GM10266 (cell line): ENCODE measurements around the gene STOM.

Experiments used
- DNase-seq: peaks from one replicate; pipeline ENCODE4 v3.0.0; 2012; ENCODE audit errors: extremely low spot score
- CTCF ChIP-seq: IDR thresholded peaks from 2 replicates; pipeline ENCODE4 v1.5.1; 2012; ENCODE audit warnings: mild to moderate bottlenecking, low read depth; ENCODE audit not compliant: control insufficient read depth, insufficient read depth; ENCODE audit errors: missing control alignments

STOM gene

GRCh38 chr9:121300283-121301119 is 69.5 kb downstream of the STOM start:
- TF ChIP-seq CTCF, result no peak

GRCh38 chr9:121299467-121300282 is 70.4 kb downstream of the STOM start:
- peak; percentile 60 for DNase-seq
- peak; percentile 17 for TF ChIP-seq CTCF

More at GRCh38 chr9:121300283-121301119, 69.5 kb downstream of the STOM start:
- DNase-seq, result no peak

GRCh38 chr9:121298689-121299466 is 71.2 kb downstream of the STOM start:
- DNase-seq, result no peak
- TF ChIP-seq CTCF, result no peak

GRCh38 chr9:121298016-121298538 is 72.0 kb downstream of the STOM start:
- no peak for DNase-seq
- no peak for TF ChIP-seq CTCF

GRCh38 chr9:121297389-121297788 is 72.7 kb downstream of the STOM start:
- TF ChIP-seq CTCF, result no peak
- no peak for DNase-seq

- DNase-seq, result no peak
- no peak for TF ChIP-seq CTCF
Measured at GRCh38 chr9:121296213-121297127, 73.6 kb downstream of the STOM start.
